ENCODE results near the gene GGTA1. TPM values are rescaled to one million over a fixed set of nuclear protein-coding genes. Genes with fewer than 3 reads are reported as not detected.

Gene GGTA1
- total and polyA plus RNA-seq, 2 of the 8 experiments (the other 6 are each of a cell fraction or from before 2014, with no cell fraction given): not detected

GRCh38 chr9:121538221-121538620, 38.6 kb upstream of the GGTA1 start:
- CTCF ChIA-PET (ENCODE audit: partially characterized antibody): interaction anchor here (0.6 to 4.4 kb wide), 17 partner anchors 9 to 404 kb away, joined by 3 to 23 read pairs (median 3); no protein-coding TSS in a partner anchor
- WGBS, 2 experiments (ENCODE audit: extremely low coverage in 1 of 2, insufficient coverage in 1 of 2, insufficient read length in 1 of 2, insufficient replicate concordance in 2 of 2, low coverage in 1 of 2, low lambda C conversion rate in 2 of 2, missing lambda C conversion rate in 1 of 2): 93% methylated on average over 7 of the region's 7 CpGs; no CpG with 5 or more reads in 1 of the 2 experiments
- no peaks in the 10 kb centered on the region for H3K79me1 ChIP-seq (ENCODE audit: low read depth, low read length)

More at GRCh38 chr9:121538221-121538620, 38.6 kb upstream of the GGTA1 start:
- Histone ChIP-seq H3K36me3 (ENCODE audit: control insufficient read depth in 2 of 4, insufficient read depth in 4 of 4, low read length in 3 of 4) (no peaks in the 10 kb centered on the region), H3K23me2 (ENCODE audit: low read depth, low read length) (no peaks in the 10 kb centered on the region), H3K27me3 (replicated peaks in 1 of 4; ENCODE audit: control insufficient read depth in 3 of 4, extremely low read depth in 1 of 4, insufficient read depth in 3 of 4, low read length in 3 of 4) (no peaks in the 10 kb centered on the region), H3K9ac (replicated peaks in 1 of 4; ENCODE audit: extremely low read depth in 1 of 4, low read depth in 3 of 4, low read length in 3 of 4) (no peak overlapping the region), H3K56ac (replicated peaks; ENCODE audit: insufficient read length, low read depth, low read length) (no peak overlapping the region), H2BK120ac (replicated peaks; ENCODE audit: low read depth, low read length) (no peak overlapping the region), H2BK15ac (ENCODE audit: low read length) (no peak overlapping the region), H3K18ac (ENCODE audit: extremely low read depth, low read length) (no peak overlapping the region), H2AK5ac (ENCODE audit: low read depth, low read length) (no peak overlapping the region), H2AFZ (ENCODE audit: low read length) (no peak overlapping the region), H4K20me1 (replicated peaks in 1 of 2; ENCODE audit: control insufficient read depth in 1 of 2, insufficient read depth in 2 of 2, low read length in 2 of 2) (peaks cover 0 to 1% of the 10 kb centered on the region in 2 experiments), H4K91ac (replicated peaks; ENCODE audit: insufficient read length, low read length) (no peak overlapping the region), H3K23ac (ENCODE audit: insufficient read length) (no peak overlapping the region), H2BK20ac (ENCODE audit: low read length) (no peak overlapping the region), H3K9me3 (ENCODE audit: insufficient read depth in 2 of 2, low read depth in 1 of 2, low read length in 1 of 2) (no peaks in the 10 kb centered on the region), H3K79me2 (ENCODE audit: control insufficient read depth in 1 of 2, insufficient read depth in 2 of 2, low read length in 2 of 2) (no peaks in the 10 kb centered on the region), H2BK12ac (ENCODE audit: low read depth, low read length) (no peak overlapping the region), H4K8ac (ENCODE audit: extremely low read depth, insufficient read depth, low read length) (no peak overlapping the region), H3K4me1 (replicated peaks in 1 of 4; ENCODE audit: control insufficient read depth in 3 of 4, insufficient read depth in 4 of 4, low read length in 3 of 4) (no peaks in the 10 kb centered on the region), H3K4me3 (ENCODE audit: extremely low read depth in 1 of 4, insufficient read depth in 2 of 4, low read depth in 3 of 4, low read length in 4 of 4) (no peak overlapping the region), H3K4ac (replicated peaks; ENCODE audit: insufficient read length, low read depth, low read length) (no peak overlapping the region), H2BK5ac (ENCODE audit: low read depth, low read length) (no peak overlapping the region), H4K5ac (ENCODE audit: insufficient read length, low read depth, low read length) (no peak overlapping the region), H3K14ac (ENCODE audit: insufficient read length) (no peak overlapping the region), H3K4me2 (ENCODE audit: insufficient read depth in 1 of 2, low read depth in 2 of 2, low read length in 2 of 2) (no peak overlapping the region), H3K27ac (ENCODE audit: low read depth, low read length) (no peak overlapping the region)
- FAIRE-seq: no peak
- POLR2A ChIA-PET (ENCODE audit: partially characterized antibody): interaction anchor here (1.4 kb wide), 1 partner anchor 22 kb away, joined by 3 read pairs; no protein-coding TSS in a partner anchor
- no peak for DNase-seq (ENCODE audit: low read depth in 1 of 2, low spot score in 2 of 2)
- TF ChIP-seq RNF2 (IDR thresholded peaks at IDR 0.05; ENCODE audit: borderline replicate concordance, low read depth, low read length, missing control alignments, poor library complexity, severe bottlenecking) (no peak), CTCF (IDR thresholded peaks at IDR 0.05; ENCODE audit: control extremely low read depth in 1 of 3, insufficient read depth in 1 of 3, low read depth in 1 of 3, low read length in 3 of 3) (peak; percentile 41 to 66 (median 63)), TBP (IDR thresholded peaks at IDR 0.05; ENCODE audit: low read depth, low read length) (no peak), CHD1 (IDR thresholded peaks at IDR 0.05; ENCODE audit: low read depth, low read length) (no peak), HDAC6 (IDR thresholded peaks at IDR 0.05; ENCODE audit: low read depth, low read length) (no peak), BACH1 (IDR thresholded peaks at IDR 0.05; ENCODE audit: low read length) (no peak), RAD21 (IDR thresholded peaks at IDR 0.05 in 1 of 2, conservative IDR thresholded peaks at IDR 0.05 in 1 of 2; ENCODE audit: low read depth in 2 of 2, low read length in 2 of 2) (peak; percentile 60 to 78), YY1 (IDR thresholded peaks at IDR 0.05; ENCODE audit: low read depth, low read length) (no peak)

Measured in H1 (cell line).